Superior temporal gyrus (tissue), 1 donor: ENCODE measurements around the gene SAPCD2.

ENCODE experiments used
- DNase-seq: peaks from one replicate; pipeline ENCODE4 v3.0.0-alpha.2; 2016; ENCODE audit errors: extremely low spot score

SAPCD2 gene

GRCh38 chr9:137017791-137018497, 52.4 kb downstream of the SAPCD2 start:
- DNase-seq: no peak

- DNase-seq: no peak
Observed at GRCh38 chr9:137017071-137017470, 53.3 kb downstream of the SAPCD2 start.

DNA sequence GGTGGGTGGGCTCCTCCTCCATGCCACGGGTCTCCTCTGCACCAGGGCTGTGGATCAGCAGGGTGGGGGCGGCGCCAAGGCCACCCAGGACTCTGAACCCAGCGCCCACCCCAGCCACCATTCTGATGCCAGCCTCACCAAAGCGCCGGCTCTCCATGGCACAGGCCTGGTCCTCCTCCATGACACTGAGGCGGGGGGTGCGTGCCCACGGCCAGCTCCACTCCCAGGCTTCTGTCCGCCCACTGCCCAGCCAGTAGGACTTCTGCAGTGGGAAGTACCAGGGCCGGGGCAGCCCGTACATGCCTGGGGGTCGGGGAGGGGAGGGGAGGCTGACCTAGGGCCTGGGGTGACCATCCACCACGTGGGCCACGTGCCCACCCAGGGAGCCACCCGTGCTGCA, 53.9 kb downstream of the SAPCD2 start:
- no peak for DNase-seq

DNA sequence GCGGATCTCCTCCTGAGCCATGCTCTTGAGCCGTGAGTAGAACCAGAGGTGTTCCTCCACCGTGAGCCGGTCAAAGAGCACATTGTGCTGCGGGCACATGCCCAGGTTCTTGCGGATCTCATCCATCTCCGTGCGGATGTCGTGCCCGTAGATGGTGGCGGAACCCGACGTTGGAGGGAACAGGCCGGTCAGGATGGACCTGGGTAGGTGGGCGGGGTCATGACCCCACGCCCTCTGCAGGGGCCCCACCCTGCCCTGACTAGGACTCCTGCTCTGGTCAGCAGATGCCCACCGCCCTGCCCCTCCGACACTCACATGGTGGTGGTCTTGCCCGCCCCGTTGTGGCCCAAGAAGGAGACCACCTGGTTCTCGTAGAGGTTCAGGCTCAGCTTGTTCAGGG, 54.4 kb downstream of the SAPCD2 start:
- DNase-seq: no peak

DNA sequence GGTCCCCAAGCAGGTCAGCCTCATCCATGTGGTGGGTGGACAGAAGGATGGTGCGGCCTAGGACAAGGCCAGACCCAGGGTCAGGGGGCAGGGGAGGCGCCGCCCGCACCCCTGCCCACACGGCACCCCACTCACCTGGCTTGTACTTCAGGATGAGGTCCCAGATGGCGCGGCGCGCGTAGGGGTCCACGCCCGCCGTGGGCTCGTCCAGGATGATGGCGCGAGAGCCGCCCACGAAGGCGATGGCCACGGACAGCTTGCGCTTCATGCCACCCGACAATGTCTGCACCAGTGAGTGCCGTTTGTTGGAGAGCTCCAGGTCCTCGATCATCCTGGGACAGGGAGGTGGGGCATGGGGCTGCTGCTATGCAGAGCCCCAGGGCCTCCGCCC, 54.8 kb downstream of the SAPCD2 start:
- no peak for DNase-seq

DNA sequence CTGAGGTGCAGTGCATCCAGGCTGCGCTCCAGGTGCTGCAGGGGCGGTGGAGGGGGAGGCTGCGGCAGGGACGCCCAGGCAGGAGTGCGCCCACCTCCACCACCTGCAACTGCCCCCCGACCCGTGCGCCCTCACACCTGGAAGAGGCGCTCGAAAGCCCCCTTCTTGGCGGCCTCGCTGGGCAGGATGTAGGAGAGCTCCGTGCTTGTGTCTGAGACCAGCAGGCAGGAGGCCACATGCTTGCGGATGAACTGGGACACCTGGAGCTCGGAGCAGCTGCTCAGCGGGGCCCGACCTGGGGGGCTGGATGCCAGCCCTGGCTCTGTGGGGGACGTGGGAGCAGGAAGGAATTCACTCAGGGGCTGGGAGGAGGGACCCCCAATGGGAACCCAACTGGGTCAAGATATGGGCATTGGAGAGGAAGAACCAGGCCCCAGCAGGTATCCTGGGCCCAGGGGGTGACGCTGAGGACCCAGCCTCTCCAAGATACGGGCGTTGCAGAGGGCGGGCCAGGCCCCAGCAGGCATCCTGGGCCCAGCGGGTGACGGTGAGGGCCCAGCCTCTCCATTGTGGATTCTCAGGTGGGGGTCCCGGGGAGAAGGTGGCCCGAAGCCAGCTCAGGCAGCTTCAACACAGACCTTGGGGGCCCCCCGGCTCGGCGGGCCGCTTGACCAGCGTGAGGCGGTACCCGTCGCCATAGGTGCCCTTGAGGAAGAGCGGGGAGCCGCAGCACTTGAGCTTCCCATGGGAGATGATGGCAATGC, 55.4 kb downstream of the SAPCD2 start:
- no peak for DNase-seq

- no peak for DNase-seq
Observed at GRCh38 chr9:137014166-137014565, 56.2 kb downstream of the SAPCD2 start.

DNA sequence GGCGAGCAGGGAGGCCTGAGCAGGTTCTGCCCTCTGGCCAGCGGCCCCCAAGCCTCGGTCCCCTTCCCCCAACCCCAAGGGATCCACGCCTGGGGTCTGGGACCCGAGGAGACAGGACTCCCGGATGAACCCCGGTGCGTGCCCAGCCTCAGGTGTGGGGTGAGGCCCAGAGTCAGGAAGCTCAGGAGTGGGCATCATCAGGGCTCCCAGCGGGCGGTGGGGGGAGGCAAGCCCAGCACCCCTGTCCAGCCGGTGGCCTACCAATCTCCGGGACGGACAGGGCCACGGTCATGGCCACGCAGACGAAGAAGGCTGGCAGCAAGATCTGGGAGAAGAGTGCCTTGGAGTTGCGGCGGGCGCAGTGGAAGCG, 56.8 kb downstream of the SAPCD2 start:
- no peak for DNase-seq

- no peak for DNase-seq
Observed at GRCh38 chr9:137012694-137013570, 57.4 kb downstream of the SAPCD2 start.
